ENCODE measurements around the gene CPOX. TPM values are rescaled to one million over a fixed set of nuclear protein-coding genes. Genes with fewer than 3 reads are reported as not detected.

CPOX gene
- total and polyA plus RNA-seq, 10 of the 15 experiments (the other 5 are each of a cell fraction or from before 2014, with no cell fraction given): 40.7 to 72.6 (median 64.5) TPM

GRCh38 chr3:98529856-98530459, 63.5 kb downstream of the CPOX start (continued):
- TF ChIP-seq RELA (IDR thresholded peaks at IDR 0.05; ENCODE audit: borderline replicate concordance, partially characterized antibody): no peak
- 0 out of 2 replicates have a peak, but pooled peaks have one; percentile 6 for TF ChIP-seq ZNF24 (IDR thresholded peaks at IDR 0.05)
- 0 out of 2 replicates have a peak, but pooled peaks have one; percentile 51 for TF ChIP-seq WRNIP1 (IDR thresholded peaks at IDR 0.05; ENCODE audit: borderline replicate concordance, low read depth, low read length)
- no peak for TF ChIP-seq MEF2A (IDR thresholded peaks at IDR 0.05; ENCODE audit: insufficient read depth, low read depth, low read length)
- TF ChIP-seq CREB1 (IDR thresholded peaks at IDR 0.05; ENCODE audit: low read depth): no peak
- peak; percentile 37; the same call in 1 of the 2 replicates for TF ChIP-seq NR2F1 (conservative IDR thresholded peaks at IDR 0.05)
- no peak for TF ChIP-seq DPF2 (IDR thresholded peaks at IDR 0.05)
- peak; percentile 56; the same call in 1 of the 2 replicates for TF ChIP-seq SMAD5 (IDR thresholded peaks at IDR 0.05; ENCODE audit: low read depth)
- TF ChIP-seq BHLHE40 (IDR thresholded peaks at IDR 0.05; ENCODE audit: borderline replicate concordance in 1 of 2, low read depth in 2 of 2, low read length in 1 of 2): peak; percentile 12 to 41; a peak in 1 of 4 replicates
- peak; percentile 32 for TF ChIP-seq SKIL (IDR thresholded peaks at IDR 0.05; ENCODE audit: low read depth, poor library complexity, severe bottlenecking)
- no peak for TF ChIP-seq PAX5 (IDR thresholded peaks at IDR 0.05; ENCODE audit: borderline replicate concordance, low read depth, low read length)
- TF ChIP-seq POLR2A (IDR thresholded peaks at IDR 0.05; ENCODE audit: low read depth, low read length): peak; percentile 63; the same call in 1 of the 2 replicates
- no peak for TF ChIP-seq ATF7 (IDR thresholded peaks at IDR 0.05; ENCODE audit: low read depth)
- TF ChIP-seq MTA2 (IDR thresholded peaks at IDR 0.05; ENCODE audit: low read depth): peak; percentile 35; the same call in 1 of the 2 replicates
- peak; percentile 49 to 63; a peak in 3 of 4 replicates for TF ChIP-seq IKZF2 (IDR thresholded peaks at IDR 0.05)

Other genes with a start within 250 kb of the CPOX start
- 0.38 TPM in 1 of 2 replicates, not detected in the other for gene OR5K4, start 239.8 kb downstream of the CPOX start, total RNA-seq (2014; rRNA removed)
- gene OR5K4, start 239.8 kb downstream of the CPOX start, total RNA-seq (2014; rRNA removed; fragmentation: Illumina TruSeq; extraction: Trizol): not detected in 2 replicates
- not detected in 2 replicates for gene OR5K4, start 239.8 kb downstream of the CPOX start, total RNA-seq (2021)
- gene OR5K4, start 239.8 kb downstream of the CPOX start, polyA plus RNA-seq (2011; rRNA removed): 2.1 and 3.4 TPM in 2 replicates
- not detected in 2 replicates for gene OR5K4, start 239.8 kb downstream of the CPOX start, polyA plus RNA-seq (2014; fragmentation: Illumina TruSeq; extraction: Trizol)
- not detected for gene OR5K4, start 239.8 kb downstream of the CPOX start, polyA plus RNA-seq (2014; fragmentation: Nextera tagmentation; extraction: Ambion mirVana)
- gene OR5K4, start 239.8 kb downstream of the CPOX start, polyA plus RNA-seq (2014; rRNA removed): not detected in 2 replicates
- not detected for gene OR5K4, start 239.8 kb downstream of the CPOX start, polyA plus RNA-seq (2016; fragmentation: Nextera tagmentation; extraction: Ambion mirVana)
- gene OR5K3, start 202.9 kb downstream of the CPOX start, total RNA-seq (2014; rRNA removed): not detected in 2 replicates
- gene OR5K3, start 202.9 kb downstream of the CPOX start, total RNA-seq (2014; rRNA removed; fragmentation: Illumina TruSeq; extraction: Trizol): not detected in 2 replicates
- gene OR5K3, start 202.9 kb downstream of the CPOX start, total RNA-seq (2021): not detected in 2 replicates
- 1.6 and 3.0 TPM in 2 replicates for gene OR5K3, start 202.9 kb downstream of the CPOX start, polyA plus RNA-seq (2011; rRNA removed)
- not detected in 2 replicates for gene OR5K3, start 202.9 kb downstream of the CPOX start, polyA plus RNA-seq (2014; fragmentation: Illumina TruSeq; extraction: Trizol)
- gene OR5K3, start 202.9 kb downstream of the CPOX start, polyA plus RNA-seq (2014; fragmentation: Nextera tagmentation; extraction: Ambion mirVana): not detected
- gene OR5K3, start 202.9 kb downstream of the CPOX start, polyA plus RNA-seq (2014; rRNA removed): not detected in 2 replicates
- gene OR5K3, start 202.9 kb downstream of the CPOX start, polyA plus RNA-seq (2016; fragmentation: Nextera tagmentation; extraction: Ambion mirVana): not detected
- gene OR5K1, start 130.4 kb downstream of the CPOX start, total RNA-seq (2014; rRNA removed): not detected in 2 replicates
- not detected in 2 replicates for gene OR5K1, start 130.4 kb downstream of the CPOX start, total RNA-seq (2014; rRNA removed; fragmentation: Illumina TruSeq; extraction: Trizol)
- not detected in 2 replicates for gene OR5K1, start 130.4 kb downstream of the CPOX start, total RNA-seq (2021)
- 0.50 and 1.2 TPM in 2 replicates for gene OR5K1, start 130.4 kb downstream of the CPOX start, polyA plus RNA-seq (2011; rRNA removed)
- not detected in 2 replicates for gene OR5K1, start 130.4 kb downstream of the CPOX start, polyA plus RNA-seq (2014; fragmentation: Illumina TruSeq; extraction: Trizol)
- gene OR5K1, start 130.4 kb downstream of the CPOX start, polyA plus RNA-seq (2014; fragmentation: Nextera tagmentation; extraction: Ambion mirVana): not detected
- not detected in 2 replicates for gene OR5K1, start 130.4 kb downstream of the CPOX start, polyA plus RNA-seq (2014; rRNA removed)
- gene OR5K1, start 130.4 kb downstream of the CPOX start, polyA plus RNA-seq (2016; fragmentation: Nextera tagmentation; extraction: Ambion mirVana): not detected
- not detected in 2 replicates for gene OR5K2, start 95.9 kb downstream of the CPOX start, total RNA-seq (2014; rRNA removed)
- gene OR5K2, start 95.9 kb downstream of the CPOX start, total RNA-seq (2014; rRNA removed; fragmentation: Illumina TruSeq; extraction: Trizol): not detected in 2 replicates
- gene OR5K2, start 95.9 kb downstream of the CPOX start, total RNA-seq (2021): not detected in 2 replicates
- gene OR5K2, start 95.9 kb downstream of the CPOX start, polyA plus RNA-seq (2011; rRNA removed): 0.12 and 0.14 TPM in 2 replicates
- gene OR5K2, start 95.9 kb downstream of the CPOX start, polyA plus RNA-seq (2014; fragmentation: Illumina TruSeq; extraction: Trizol): not detected in 2 replicates
- gene OR5K2, start 95.9 kb downstream of the CPOX start, polyA plus RNA-seq (2014; fragmentation: Nextera tagmentation; extraction: Ambion mirVana): not detected
- not detected in 2 replicates for gene OR5K2, start 95.9 kb downstream of the CPOX start, polyA plus RNA-seq (2014; rRNA removed)
- gene OR5K2, start 95.9 kb downstream of the CPOX start, polyA plus RNA-seq (2016; fragmentation: Nextera tagmentation; extraction: Ambion mirVana): not detected
- gene CLDND1, start 70.7 kb downstream of the CPOX start, total RNA-seq (2014; rRNA removed): 123 and 164 TPM in 2 replicates
- gene CLDND1, start 70.7 kb downstream of the CPOX start, total RNA-seq (2014; rRNA removed; fragmentation: Illumina TruSeq; extraction: Trizol): 97.8 and 101 TPM in 2 replicates
- gene CLDND1, start 70.7 kb downstream of the CPOX start, total RNA-seq (2021): 124 and 130 TPM in 2 replicates
- 225 and 259 TPM in 2 replicates for gene CLDND1, start 70.7 kb downstream of the CPOX start, polyA plus RNA-seq (2011; rRNA removed)
- gene CLDND1, start 70.7 kb downstream of the CPOX start, polyA plus RNA-seq (2014; fragmentation: Illumina TruSeq; extraction: Trizol): 173 and 232 TPM in 2 replicates
- gene CLDND1, start 70.7 kb downstream of the CPOX start, polyA plus RNA-seq (2014; fragmentation: Nextera tagmentation; extraction: Ambion mirVana): 100 to 1,000 TPM; 150 to 163 TPM
- 144 and 154 TPM in 2 replicates for gene CLDND1, start 70.7 kb downstream of the CPOX start, polyA plus RNA-seq (2014; rRNA removed)
- gene CLDND1, start 70.7 kb downstream of the CPOX start, polyA plus RNA-seq (2016; fragmentation: Nextera tagmentation; extraction: Ambion mirVana): 100 to 1,000 TPM; 144 to 154 TPM
- gene GPR15, start 61.6 kb downstream of the CPOX start, total RNA-seq (2014; rRNA removed): 150 and 170 TPM in 2 replicates
- gene GPR15, start 61.6 kb downstream of the CPOX start, total RNA-seq (2014; rRNA removed; fragmentation: Illumina TruSeq; extraction: Trizol): 118 and 119 TPM in 2 replicates
- 105 TPM in 2 replicates for gene GPR15, start 61.6 kb downstream of the CPOX start, total RNA-seq (2021)
- 68.3 and 87.9 TPM in 2 replicates for gene GPR15, start 61.6 kb downstream of the CPOX start, polyA plus RNA-seq (2011; rRNA removed)
- 113 and 116 TPM in 2 replicates for gene GPR15, start 61.6 kb downstream of the CPOX start, polyA plus RNA-seq (2014; fragmentation: Illumina TruSeq; extraction: Trizol)
- 100 to 1,000 TPM in 1 of 2 experiments, 10 to 100 TPM in 1; 70.7 to 145 TPM for gene GPR15, start 61.6 kb downstream of the CPOX start, polyA plus RNA-seq (2014; fragmentation: Nextera tagmentation; extraction: Ambion mirVana)
- gene GPR15, start 61.6 kb downstream of the CPOX start, polyA plus RNA-seq (2014; rRNA removed): 82.7 and 83.9 TPM in 2 replicates
- 100 to 1,000 TPM; 146 to 150 TPM for gene GPR15, start 61.6 kb downstream of the CPOX start, polyA plus RNA-seq (2016; fragmentation: Nextera tagmentation; extraction: Ambion mirVana)
- 35.4 and 43.9 TPM in 2 replicates for gene ST3GAL6, start 169.7 kb upstream of the CPOX start, total RNA-seq (2014; rRNA removed)
- gene ST3GAL6, start 169.7 kb upstream of the CPOX start, total RNA-seq (2014; rRNA removed; fragmentation: Illumina TruSeq; extraction: Trizol): 38.6 and 39.2 TPM in 2 replicates
- 36.2 TPM in 2 replicates for gene ST3GAL6, start 169.7 kb upstream of the CPOX start, total RNA-seq (2021)
- gene ST3GAL6, start 169.7 kb upstream of the CPOX start, polyA plus RNA-seq (2011; rRNA removed): 20.2 and 31.3 TPM in 2 replicates
- gene ST3GAL6, start 169.7 kb upstream of the CPOX start, polyA plus RNA-seq (2014; fragmentation: Illumina TruSeq; extraction: Trizol): 38.8 and 58.0 TPM in 2 replicates
- 10 to 100 TPM; 19.5 to 31.4 TPM for gene ST3GAL6, start 169.7 kb upstream of the CPOX start, polyA plus RNA-seq (2014; fragmentation: Nextera tagmentation; extraction: Ambion mirVana)
- 32.4 and 41.2 TPM in 2 replicates for gene ST3GAL6, start 169.7 kb upstream of the CPOX start, polyA plus RNA-seq (2014; rRNA removed)
- 10 to 100 TPM; 38.8 to 40.4 TPM for gene ST3GAL6, start 169.7 kb upstream of the CPOX start, polyA plus RNA-seq (2016; fragmentation: Nextera tagmentation; extraction: Ambion mirVana)

Measured in GM12878 (cell line).